ENCODE measurements around the gene NIPAL4. TPM values are rescaled to one million over a fixed set of nuclear protein-coding genes. Genes with fewer than 3 reads are reported as not detected.

NIPAL4 gene
- total RNA-seq, 1 experiment from 2014 or later, result not detected

GRCh38 chr5:157445745-157446411 is 14.1 kb upstream of the NIPAL4 start:
- TF ChIP-seq CTCF (conservative IDR thresholded peaks at IDR 0.05), result no peak
- Mint-ChIP-seq H3K27ac (no peak overlapping the region), H3K36me3 (ENCODE audit: insufficient read depth in 1 of 3, low read depth in 3 of 3) (no peaks in the 10 kb centered on the region), H3K4me1 (peaks cover 3 to 8% of the 10 kb centered on the region in 2 experiments; a peak in 3 of 4 replicates), H3K9me3 (no peaks in the 10 kb centered on the region), H3K27me3 (ENCODE audit: low read depth) (peaks cover 5% of the 10 kb centered on the region; the same call in 1 of the 2 replicates), H3K4me3 (no peak overlapping the region)
- no peak overlapping the region for H3K23ac ChIP-seq (ENCODE audit: insufficient read length, low read depth, low read length)
- H2BK20ac ChIP-seq (ENCODE audit: low read depth, low read length, poor library complexity, severe bottlenecking), result no peak overlapping the region
- no peaks in the 10 kb centered on the region for H3K23me2 ChIP-seq (ENCODE audit: insufficient read length, low read depth, low read length, poor library complexity, severe bottlenecking)
- H4K8ac ChIP-seq (replicated peaks; ENCODE audit: insufficient read length, low read depth, low read length), result no peak overlapping the region
- H3K79me2 ChIP-seq (ENCODE audit: insufficient read depth, low read length), result no peaks in the 10 kb centered on the region
- DNase-seq, result no peak
- no CpG with 5 or more reads among the region's 5 CpGs for WGBS (ENCODE audit: extremely low coverage, insufficient read length, low lambda C conversion rate)
- no peak overlapping the region for H3K9ac ChIP-seq (ENCODE audit: extremely low read depth, insufficient read length, low read length)
- H2BK12ac ChIP-seq (ENCODE audit: insufficient read length, low read depth, low read length), result no peak overlapping the region
- H2AFZ ChIP-seq (ENCODE audit: low read length), result no peak overlapping the region
- H4K20me1 ChIP-seq (ENCODE audit: control insufficient read depth, insufficient read depth, insufficient read length), result no peaks in the 10 kb centered on the region
- no peak overlapping the region for H3K14ac ChIP-seq (ENCODE audit: insufficient read depth, low read length)
- no peak overlapping the region for H3K4ac ChIP-seq (ENCODE audit: low read depth, low read length)
- no peak overlapping the region for H3T11ph ChIP-seq (ENCODE audit: low read length)
- H2AK5ac ChIP-seq (ENCODE audit: insufficient read length, low read length), result no peak overlapping the region
- H2BK15ac ChIP-seq (ENCODE audit: low read depth, low read length), result no peak overlapping the region
- no peak overlapping the region for H3K18ac ChIP-seq (ENCODE audit: insufficient read length, low read depth, low read length)
- H3K27ac ChIP-seq (ENCODE audit: insufficient read length, low read depth, low read length), result no peak overlapping the region
- no peak overlapping the region for H3K56ac ChIP-seq (ENCODE audit: insufficient read length, low read depth, low read length)
- no peak overlapping the region for H2BK5ac ChIP-seq (ENCODE audit: insufficient read length, low read length)
- no peaks in the 10 kb centered on the region for H3K9me3 ChIP-seq (ENCODE audit: control insufficient read depth, low read depth, low read length)
- H3K4me1 ChIP-seq (ENCODE audit: insufficient read depth, low read length), result no peaks in the 10 kb centered on the region
- H3K27me3 ChIP-seq (ENCODE audit: insufficient read depth, low read length), result no peaks in the 10 kb centered on the region
- no peak overlapping the region for H3K4me2 ChIP-seq (ENCODE audit: insufficient read depth, insufficient read length, low read length)
- no peak overlapping the region for H4K91ac ChIP-seq (ENCODE audit: insufficient read length, low read depth, low read length)
- H2BK120ac ChIP-seq (ENCODE audit: low read depth, low read length, poor library complexity, severe bottlenecking), result no peak overlapping the region
- H3K79me1 ChIP-seq (ENCODE audit: insufficient read depth, low read depth, low read length, poor library complexity, severe bottlenecking), result no peaks in the 10 kb centered on the region
- no peak overlapping the region for H4K5ac ChIP-seq (ENCODE audit: insufficient read length, low read depth, low read length)
